Activated naive CD4-positive, alpha-beta T cell (primary cell): Measurements from ENCODE around the gene NAV3.
"Not testable (repeated sequence)": the region's sequence is repeated elsewhere in the genome, so short reads cannot be mapped to it uniquely, and the experiment has no call there.

ENCODE experiments used
- DNase-seq, 4 experiments: peaks; one replicate each; lab custom pipeline; 2025; lab: John Stamatoyannopoulos, UW

Gene NAV3

GRCh38 chr12:78057075-78057474 is 226.4 kb downstream of the NAV3 start:
- no peak for DNase-seq

DNA sequence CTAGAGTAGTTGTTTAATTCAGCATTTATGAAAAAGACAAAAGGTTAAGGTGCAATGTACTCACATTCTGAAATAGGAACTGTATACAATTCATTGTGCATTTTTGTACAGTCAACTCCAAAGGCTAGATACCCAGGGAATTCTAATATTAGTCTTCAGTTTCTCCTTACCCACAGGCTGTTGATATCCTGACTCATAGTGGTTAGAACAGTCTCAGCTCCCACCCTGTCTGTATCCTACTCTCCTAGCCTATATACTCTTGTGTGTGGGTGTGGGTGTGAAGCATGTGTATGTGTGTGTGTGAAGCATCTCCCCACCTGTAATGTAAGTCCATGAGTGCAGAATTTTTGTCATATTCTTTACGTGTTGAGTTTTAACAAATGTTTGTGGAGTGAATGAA is 229.5 kb downstream of the NAV3 start:
- no peak for DNase-seq

DNA sequence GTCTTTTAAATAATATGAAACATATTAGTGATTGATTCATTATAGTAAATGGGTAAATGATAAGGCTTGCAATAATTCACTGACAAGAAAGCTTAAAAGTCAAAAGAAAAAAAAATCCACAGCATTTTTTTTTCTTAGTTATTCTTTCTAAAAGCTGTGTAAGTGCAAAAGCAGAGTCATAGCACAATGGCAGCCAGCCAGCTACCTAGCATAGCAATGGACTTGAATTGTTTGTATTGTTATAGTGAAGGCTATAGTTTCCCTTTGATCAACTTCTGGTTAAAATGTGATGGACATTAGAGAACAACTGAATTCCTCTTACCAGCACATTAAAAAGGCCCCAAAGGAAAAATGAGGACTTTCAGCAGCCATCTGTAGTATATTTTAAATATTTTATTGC is 232.1 kb downstream of the NAV3 start:
- DNase-seq = no peak

GRCh38 chr12:78081590-78082314 is 251.1 kb downstream of the NAV3 start:
- no peak for DNase-seq

- no peak for DNase-seq
Measured at GRCh38 chr12:78085542-78086182, 255.0 kb downstream of the NAV3 start.

- DNase-seq = no peak
Measured at GRCh38 chr12:78086553-78087362, 256.1 kb downstream of the NAV3 start.

GRCh38 chr12:78087363-78087675 is 256.6 kb downstream of the NAV3 start:
- DNase-seq = no peak

DNA sequence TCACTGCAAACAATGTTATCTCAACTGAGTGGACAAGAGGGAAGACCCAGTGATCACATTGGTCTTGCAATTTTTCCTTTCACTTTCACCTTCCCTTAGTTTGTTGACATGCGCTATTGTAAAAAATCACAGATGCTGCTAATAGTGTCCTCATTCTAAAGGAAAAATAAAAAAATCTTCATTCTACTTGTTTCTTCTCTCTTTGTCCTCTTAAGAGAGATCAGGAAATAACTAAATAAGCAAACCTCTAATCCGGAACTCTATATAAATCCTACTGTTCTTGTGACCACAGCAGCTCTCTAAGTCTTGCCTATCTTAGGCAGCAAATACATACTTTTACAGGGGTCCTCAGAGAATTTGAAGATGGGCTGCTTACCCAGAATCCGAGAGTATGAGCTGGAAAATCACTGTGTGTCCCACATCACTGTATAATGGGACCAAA is 257.7 kb downstream of the NAV3 start:
- no peak for DNase-seq

- DNase-seq = no peak
Measured at GRCh38 chr12:78090266-78090665, 259.6 kb downstream of the NAV3 start.

DNA sequence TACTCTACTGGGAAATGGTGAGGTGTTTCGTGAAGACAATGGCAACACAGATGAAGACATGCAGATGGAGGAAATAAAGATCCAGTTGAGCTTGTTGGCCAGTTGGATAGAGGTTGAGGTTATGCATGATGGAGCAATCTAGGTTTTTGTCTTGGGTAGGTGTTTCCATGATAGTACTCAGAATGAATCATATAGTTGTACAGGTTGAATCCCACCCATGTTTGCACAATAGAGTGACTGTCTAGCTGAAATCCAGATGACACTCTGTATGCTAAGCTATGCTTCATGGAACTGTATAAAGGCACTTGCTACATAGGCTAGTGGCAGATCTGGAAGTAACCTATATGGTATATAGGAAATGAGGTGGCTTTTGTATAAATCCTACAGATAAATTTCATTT is 264.9 kb downstream of the NAV3 start:
- DNase-seq = no peak

- no peak for DNase-seq
Measured at GRCh38 chr12:78096909-78097597, 266.4 kb downstream of the NAV3 start.

- no peak for DNase-seq
Measured at GRCh38 chr12:78099806-78100205, 269.1 kb downstream of the NAV3 start.

DNA sequence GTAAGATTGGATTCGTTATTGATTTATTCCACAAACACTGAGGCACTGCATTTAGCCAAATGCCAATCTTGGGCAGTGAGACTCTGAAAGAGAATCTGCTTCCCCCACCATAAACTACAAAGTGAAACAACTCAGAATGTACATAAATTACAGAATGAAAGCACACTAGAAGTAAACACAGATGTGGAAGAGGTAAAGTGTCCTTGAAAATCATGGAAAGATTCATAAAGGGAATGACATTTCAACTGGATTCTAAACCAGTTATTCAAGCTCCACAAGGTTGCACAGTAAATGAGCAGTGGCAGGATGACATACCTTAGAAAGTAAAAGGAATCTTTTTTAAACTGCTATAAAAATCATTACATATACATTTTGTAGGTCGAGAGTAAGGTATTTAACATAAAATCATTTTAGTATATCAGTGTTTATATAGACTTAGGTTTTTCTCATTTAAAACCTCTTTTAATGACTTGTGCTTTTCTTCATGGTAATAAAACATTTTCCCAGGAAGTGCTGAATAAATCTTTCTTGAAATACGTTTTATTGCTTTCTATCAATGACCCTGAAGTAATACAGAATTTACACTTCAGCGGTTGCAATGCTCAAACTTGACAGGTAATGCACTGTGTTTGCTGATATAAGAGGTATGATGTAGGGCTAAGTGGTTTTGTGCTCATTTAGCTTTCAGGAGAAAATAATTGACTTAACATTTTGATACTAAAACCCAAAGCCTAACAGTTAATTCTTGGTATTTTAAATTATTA is 270.6 kb downstream of the NAV3 start:
- DNase-seq = no peak

DNA sequence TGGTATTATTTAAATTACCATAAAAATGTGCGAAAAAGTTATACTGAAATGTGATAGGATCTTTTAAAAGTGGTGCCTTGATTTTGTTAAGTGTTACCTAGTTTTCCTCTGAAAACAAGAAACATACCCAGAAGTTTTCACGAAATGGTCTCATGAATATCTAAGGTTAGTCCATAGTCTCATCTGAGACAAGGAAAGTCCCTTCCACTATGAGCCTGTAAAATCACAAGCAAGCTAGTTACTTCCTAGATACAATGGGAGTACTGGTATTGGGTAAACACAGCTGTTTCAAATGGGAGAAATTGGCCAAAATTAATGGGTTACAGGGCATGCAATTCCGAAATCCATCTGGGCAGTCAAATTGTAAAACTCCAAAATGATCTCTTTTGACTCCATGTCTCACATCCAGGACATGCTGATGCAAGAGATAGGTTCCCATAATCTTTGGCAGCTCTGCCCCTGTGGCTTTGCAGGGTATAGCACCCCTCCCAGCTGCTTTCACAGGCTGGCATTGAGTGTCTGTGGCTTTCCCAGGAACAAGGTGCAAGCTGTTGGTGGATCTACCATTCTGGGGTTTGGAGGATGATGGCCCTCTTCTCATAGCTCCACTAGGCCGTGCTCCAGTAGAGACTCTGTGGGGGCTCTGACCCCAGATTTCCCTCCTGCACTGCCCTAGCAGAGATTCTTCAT is 271.4 kb downstream of the NAV3 start:
- DNase-seq = no peak

DNA sequence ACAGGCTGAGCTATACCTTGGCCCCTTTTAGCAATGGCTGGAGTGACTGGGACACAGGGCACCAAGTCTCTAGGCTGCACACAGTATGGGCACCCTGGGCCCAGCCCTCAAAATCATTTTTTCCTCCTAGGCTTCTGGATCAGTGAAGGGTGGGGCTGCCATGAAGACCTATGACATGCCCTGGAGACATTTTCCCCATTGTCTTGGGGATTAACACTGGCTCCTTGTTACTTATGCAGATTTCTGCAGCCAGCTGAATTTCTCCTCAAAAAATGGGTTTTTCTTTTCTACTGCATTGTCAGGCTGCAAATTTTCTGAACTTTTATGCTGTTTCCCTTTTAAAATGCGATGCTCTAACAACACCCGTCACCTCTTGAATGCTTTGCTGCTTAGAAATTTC is 272.1 kb downstream of the NAV3 start:
- DNase-seq = not testable (repeated sequence)

- no peak for DNase-seq
Measured at GRCh38 chr12:78115889-78116288, 285.2 kb downstream of the NAV3 start.

GRCh38 chr12:78118036-78118435 is 287.3 kb downstream of the NAV3 start:
- DNase-seq = no peak

GRCh38 chr12:78118486-78118885 is 287.8 kb downstream of the NAV3 start:
- DNase-seq = no peak

- no peak for DNase-seq
Measured at GRCh38 chr12:78119351-78119918, 288.7 kb downstream of the NAV3 start.

DNA sequence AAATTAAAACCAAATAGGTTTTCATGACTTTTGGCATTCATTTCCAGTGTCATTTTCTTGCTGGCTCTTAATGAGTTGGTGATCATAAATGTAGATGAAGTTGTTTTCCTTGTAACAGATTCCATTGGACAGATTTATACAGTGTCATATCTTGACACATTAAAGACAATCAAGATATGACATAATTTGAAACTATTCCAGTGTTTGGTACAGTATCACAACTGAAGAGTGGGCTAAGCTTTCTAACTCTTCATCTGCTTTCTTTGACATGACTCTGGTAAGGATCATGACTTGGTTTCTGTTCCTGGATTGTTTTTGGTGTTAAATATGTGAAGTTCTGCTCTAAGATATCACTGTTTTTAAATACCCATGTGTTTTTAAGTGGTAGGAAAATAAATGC is 289.6 kb downstream of the NAV3 start:
- DNase-seq = no peak
